B cell (primary cell): ENCODE measurements around the gene EIF3L. TPM values are rescaled to one million over a fixed set of nuclear protein-coding genes. Genes with fewer than 3 reads are reported as not detected.

Experiments
- ATAC-seq: fragments of 200-7000 bp; cut with Tn5 transposase; one replicate; pipeline ENCODE4 v1.10.0; 2021; ENCODE audit warnings: low read depth, mild to moderate bottlenecking, moderate number of reproducible peaks, moderate library complexity
- CTCF ChIA-PET: fragments of 350-600 bp; sonication (Branson Sonifier 250); formaldehyde crosslinking; loops from one replicate; lab custom pipeline; 2021; ENCODE audit warnings: antibody characterized with exemption, inconsistent platforms; lab: Charles Lee
- POLR2A ChIA-PET: fragments of 350-600 bp; sonication (Branson Sonifier 250); formaldehyde crosslinking; loops from one replicate; lab custom pipeline; 2021; ENCODE audit warnings: antibody characterized with exemption; lab: Charles Lee
- DNase-seq: peaks from one replicate; pipeline ENCODE4 v3.0.0; 2013
- H2AFZ ChIP-seq: 2 replicates; pipeline ENCODE4 v1.6.1; 2012; ENCODE audit warnings: mild to moderate bottlenecking, low read depth, low read length; ENCODE audit not compliant: insufficient read depth, poor library complexity, severe bottlenecking
- H3K27ac ChIP-seq, 2 donors: 1 replicate in 1 of 2; 2 replicates in 1 of 2; pipeline ENCODE4 v1.5.1; 2012 to 2013; ENCODE audit warnings: low read length in 2 of 2, mild to moderate bottlenecking in 2 of 2, moderate library complexity in 1 of 2
- H3K27me3 ChIP-seq, 4 experiments: fragments of 200-600 bp in 1 of 4; sonication (generic) in 1 of 4; replicated peaks in 1 of 4; 1 replicate in 2 of 4; 2 replicates in 2 of 4; pipeline versions ENCODE4 v1.6.1 to v1.7.0; 2013 to 2016; ENCODE audit warnings: low read length in 3 of 4, mild to moderate bottlenecking in 2 of 4, mixed read lengths in 1 of 4, moderate library complexity in 1 of 4; ENCODE audit not compliant: insufficient read depth in 4 of 4, control insufficient read depth in 3 of 4; ENCODE audit errors: control extremely low read depth in 1 of 4
- H3K36me3 ChIP-seq, 2 experiments: replicated peaks in 1 of 2; 1 replicate in 1 of 2; 2 replicates in 1 of 2; pipeline versions ENCODE4 v1.6.1 to v1.7.1; 2013; ENCODE audit warnings: low read length in 1 of 2; ENCODE audit not compliant: insufficient read depth in 2 of 2, control insufficient read depth in 1 of 2; ENCODE audit errors: control extremely low read depth in 1 of 2, extremely low read depth in 1 of 2
- H3K4me1 ChIP-seq, 2 donors: fragments of 200-600 bp in 1 of 2; sonication (generic) in 1 of 2; 1 replicate in 1 of 2; 2 replicates in 1 of 2; pipeline versions ENCODE4 v1.5.1 to v1.6.1; 2013 to 2017; ENCODE audit warnings: low read length in 2 of 2; ENCODE audit not compliant: control insufficient read depth in 2 of 2, insufficient read depth in 2 of 2
- H3K4me2 ChIP-seq: replicated peaks from 2 replicates; pipeline ENCODE3; 2012; ENCODE audit warnings: mild to moderate bottlenecking, low read depth, low read length; ENCODE audit not compliant: poor library complexity, severe bottlenecking
- H3K4me3 ChIP-seq, 5 experiments: fragments of 200-600 bp in 1 of 5; sonication (generic) in 1 of 5; 1 replicate in 3 of 5; 2 replicates in 2 of 5; pipeline versions ENCODE4 v1.5.1 to v1.7.0; 2011 to 2016; ENCODE audit warnings: low read length in 4 of 5, mild to moderate bottlenecking in 4 of 5, low read depth in 2 of 5, control low read depth in 1 of 5, moderate library complexity in 1 of 5; ENCODE audit not compliant: insufficient read depth in 1 of 5; ENCODE audit errors: control extremely low read depth in 1 of 5, extremely low read depth in 1 of 5
- H3K79me2 ChIP-seq: fragments of 200-600 bp; sonication (generic); one replicate; pipeline ENCODE4 v1.6.0; 2016; ENCODE audit warnings: low read length; ENCODE audit not compliant: control insufficient read depth, insufficient read depth
- H3K9ac ChIP-seq: fragments of 200-600 bp; sonication (generic); 2 replicates; pipeline ENCODE4 v1.6.1; 2017; ENCODE audit warnings: mild to moderate bottlenecking, low read length, moderate library complexity
- H3K9me3 ChIP-seq, 3 donors: one replicate each; pipeline versions ENCODE4 v1.6.1 to v1.7.1; 2013; ENCODE audit warnings: low read length in 2 of 3; ENCODE audit not compliant: control insufficient read depth in 2 of 3, insufficient read depth in 1 of 3; ENCODE audit errors: control extremely low read depth in 1 of 3
- H4K20me1 ChIP-seq: 2 replicates; pipeline ENCODE4 v1.6.0; 2012; ENCODE audit warnings: mild to moderate bottlenecking, low read length; ENCODE audit not compliant: insufficient read depth, control insufficient read depth, poor library complexity, severe bottlenecking
- H3K27ac Mint-ChIP-seq: one replicate; pipeline ENCODE4 v1.8.0; 2021; ENCODE audit warnings: mixed read lengths
- H3K27me3 Mint-ChIP-seq: one replicate; pipeline ENCODE4 v1.8.0; 2021; ENCODE audit warnings: mixed read lengths
- H3K4me1 Mint-ChIP-seq: one replicate; pipeline ENCODE4 v1.8.0; 2021; ENCODE audit warnings: mixed read lengths
- H3K4me3 Mint-ChIP-seq: one replicate; pipeline ENCODE4 v1.8.0; 2021; ENCODE audit warnings: mixed read lengths
- H3K9me3 Mint-ChIP-seq: one replicate; pipeline ENCODE4 v1.8.0; 2022; ENCODE audit warnings: mixed read lengths; ENCODE audit not compliant: insufficient read depth
- EZH2 ChIP-seq: IDR thresholded peaks from 2 replicates; pipeline ENCODE4 v1.6.1; 2012; ENCODE audit warnings: borderline replicate concordance, low read depth, mild to moderate bottlenecking, moderate library complexity, low read length; ENCODE audit not compliant: insufficient read depth, poor library complexity, severe bottlenecking
- WGBS: methylation state at CpG from one replicate; pipeline ENCODE4 v1.1.5; 2013; ENCODE audit warnings: missing lambda C conversion rate; ENCODE audit not compliant: insufficient coverage; 5-methylcytosine and 5-hydroxymethylcytosine counted together
- intact Hi-C: fragments of 100-400 bp; cut with micrococcal nuclease; formaldehyde crosslinking; loops from one replicate; pipeline ENCODE4 v1.10.0; 2022
- polyA plus RNA-seq: library from polyadenylated mRNA; depleted of rRNA; stranded (reverse); fragments of >200 nt; gene quantifications from 2 replicates; pipeline ENCODE4 v1.2.3, GENCODE V29; 2012
- total RNA-seq, 2 donors: library from RNA; stranded (reverse); fragments of 120-200 nt in 1 of 2; gene quantifications; 1 replicate in 1 of 2; 2 replicates in 1 of 2; pipeline versions ENCODE4 v1.2.3 to v1.2.4, GENCODE V29; 2013 to 2022
- TF ChIP-seq, protein P1 (sequence below): fragments of 200-600 bp; IDR thresholded peaks from one replicate; pipeline ENCODE4 v1.8.0; 2022; ENCODE audit warnings: antibody characterized with exemption, mild to moderate bottlenecking

The EIF3L gene
- total and polyA plus RNA-seq, 2 donors (not counting 1 experiment from before 2014, with no cell fraction given) = 430 to 560 TPM

DNA sequence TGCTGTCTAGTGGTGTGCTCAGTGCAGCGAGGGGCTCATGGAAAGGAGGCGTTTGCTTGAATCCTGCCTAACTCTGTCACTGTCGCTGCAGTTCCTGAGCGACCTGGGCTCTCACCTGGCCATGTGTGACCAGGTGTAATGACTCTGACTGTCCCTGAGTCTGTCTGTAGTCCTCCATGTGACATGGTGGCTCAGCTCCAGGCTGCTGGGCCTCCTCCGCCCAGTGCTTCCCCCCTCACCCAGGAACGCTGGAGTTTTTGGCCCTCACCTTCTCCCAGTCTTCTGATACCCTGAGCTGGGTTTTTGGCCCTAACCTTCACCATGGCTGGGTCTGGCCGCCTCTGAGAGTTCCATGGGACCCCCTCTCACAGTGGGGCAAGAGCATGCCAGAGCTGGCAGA is 77.1 kb downstream of the EIF3L start:
- Histone ChIP-seq H3K9me3 (no peaks in the 10 kb centered on the region), H3K79me2 (peaks cover 7% of the 10 kb centered on the region), H3K9ac (no peak overlapping the region), H3K4me2 (no peak overlapping the region), H3K4me3 (no peak overlapping the region), H2AFZ (no peak overlapping the region), H4K20me1 (no peaks in the 10 kb centered on the region), H3K4me1 (peaks cover 0 to 3% of the 10 kb centered on the region in 2 donors), H3K27ac (no peak overlapping the region), H3K27me3 (no peaks in the 10 kb centered on the region), H3K36me3 (peaks cover 0 to 47% of the 10 kb centered on the region in 2 experiments)
- ChIA-PET POLR2A (no interaction called here), CTCF (interaction anchor here (1.2 kb wide), 1 partner anchor 39 kb away, joined by 3 read pairs; no protein-coding TSS in a partner anchor)
- Mint-ChIP-seq H3K9me3 (no peaks in the 10 kb centered on the region), H3K27ac (no peak overlapping the region), H3K4me1 (peaks cover 6% of the 10 kb centered on the region), H3K27me3 (no peaks in the 10 kb centered on the region), H3K4me3 (no peak overlapping the region)
- intact Hi-C loops = no loop called here
- DNase-seq = no peak
- TF ChIP-seq, protein P1, sequence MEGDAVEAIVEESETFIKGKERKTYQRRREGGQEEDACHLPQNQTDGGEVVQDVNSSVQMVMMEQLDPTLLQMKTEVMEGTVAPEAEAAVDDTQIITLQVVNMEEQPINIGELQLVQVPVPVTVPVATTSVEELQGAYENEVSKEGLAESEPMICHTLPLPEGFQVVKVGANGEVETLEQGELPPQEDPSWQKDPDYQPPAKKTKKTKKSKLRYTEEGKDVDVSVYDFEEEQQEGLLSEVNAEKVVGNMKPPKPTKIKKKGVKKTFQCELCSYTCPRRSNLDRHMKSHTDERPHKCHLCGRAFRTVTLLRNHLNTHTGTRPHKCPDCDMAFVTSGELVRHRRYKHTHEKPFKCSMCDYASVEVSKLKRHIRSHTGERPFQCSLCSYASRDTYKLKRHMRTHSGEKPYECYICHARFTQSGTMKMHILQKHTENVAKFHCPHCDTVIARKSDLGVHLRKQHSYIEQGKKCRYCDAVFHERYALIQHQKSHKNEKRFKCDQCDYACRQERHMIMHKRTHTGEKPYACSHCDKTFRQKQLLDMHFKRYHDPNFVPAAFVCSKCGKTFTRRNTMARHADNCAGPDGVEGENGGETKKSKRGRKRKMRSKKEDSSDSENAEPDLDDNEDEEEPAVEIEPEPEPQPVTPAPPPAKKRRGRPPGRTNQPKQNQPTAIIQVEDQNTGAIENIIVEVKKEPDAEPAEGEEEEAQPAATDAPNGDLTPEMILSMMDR = no peak
- no peak for TF ChIP-seq EZH2
- 98% methylated on average over 7 of the region's 7 CpGs for WGBS
- no peak for ATAC-seq

DNA sequence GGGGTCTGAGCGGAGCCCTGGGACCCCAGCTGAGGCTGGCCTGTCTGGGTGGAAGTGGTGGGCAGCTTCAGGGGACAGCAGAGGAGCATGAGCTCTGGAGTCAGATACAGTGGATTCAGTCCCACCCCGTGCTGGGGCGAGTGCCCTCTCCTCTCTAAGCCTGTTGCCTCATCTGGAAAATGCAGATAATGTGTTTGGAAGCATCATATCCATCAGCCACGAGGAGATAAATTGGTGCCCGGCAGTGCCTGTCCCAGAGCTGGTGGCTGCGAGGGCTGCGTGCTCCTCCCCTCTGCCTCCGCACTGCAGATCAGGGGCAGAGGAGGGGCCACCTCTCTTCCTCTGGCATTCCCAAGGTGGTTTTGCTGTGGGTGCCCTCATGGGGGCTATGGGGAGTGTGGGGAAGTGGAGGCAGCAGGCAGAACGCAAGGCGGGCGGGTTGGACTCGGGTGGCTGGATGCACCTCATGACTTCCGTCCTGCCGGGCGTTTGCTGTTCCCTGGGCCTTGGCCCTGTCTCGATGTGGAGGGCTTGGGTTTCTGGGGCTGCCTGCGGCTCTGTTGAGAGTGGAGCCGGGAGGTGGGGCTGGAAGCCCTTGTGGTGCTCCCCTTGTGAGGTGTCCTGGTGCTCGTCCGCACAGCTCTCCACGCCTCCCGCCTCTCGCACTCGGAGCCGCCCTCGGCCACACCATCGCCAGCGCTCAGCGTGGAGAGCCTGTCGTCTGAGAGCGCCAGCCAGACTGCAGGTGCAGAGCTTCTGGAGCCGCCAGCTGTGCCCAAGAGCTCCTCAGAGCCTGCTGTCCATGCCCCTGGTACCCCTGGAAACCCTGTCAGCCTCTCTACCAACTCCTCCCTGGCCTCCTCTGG is 77.8 kb downstream of the EIF3L start:
- ChIA-PET POLR2A (no interaction called here), CTCF (no interaction called here)
- Histone ChIP-seq H3K4me1 (peaks cover 0 to 3% of the 10 kb centered on the region in 2 donors), H3K4me3 (no peak overlapping the region), H3K4me2 (no peak overlapping the region), H3K9me3 (no peaks in the 10 kb centered on the region), H4K20me1 (no peaks in the 10 kb centered on the region), H3K79me2 (peaks cover 7% of the 10 kb centered on the region), H3K27me3 (no peaks in the 10 kb centered on the region), H2AFZ (no peak overlapping the region), H3K36me3 (peaks cover 0 to 51% of the 10 kb centered on the region in 2 experiments), H3K9ac (no peak overlapping the region), H3K27ac (no peak overlapping the region)
- H3K4me3 Mint-ChIP-seq = no peak overlapping the region
- TF ChIP-seq EZH2 = no peak
- TF ChIP-seq, protein P1 = no peak
- DNase-seq (no peak), ATAC-seq (no peak)
- peaks cover 9% of the 10 kb centered on the region for H3K4me1 Mint-ChIP-seq
- H3K9me3 Mint-ChIP-seq = no peaks in the 10 kb centered on the region
- 96% methylated on average over 32 of the region's 32 CpGs for WGBS
- no peaks in the 10 kb centered on the region for H3K27me3 Mint-ChIP-seq
- intact Hi-C loops = no loop called here
- H3K27ac Mint-ChIP-seq = no peak overlapping the region
